SK-N-SH (cell line): Measurements from ENCODE around the gene SIRPA. TPM values are rescaled to one million over a fixed set of nuclear protein-coding genes. Genes with fewer than 3 reads are reported as not detected.

Source experiments
- CTCF ChIA-PET: fragments of 300-600, 350-600 bp; formaldehyde crosslinking; extraction: SDS; loops from one replicate; lab custom pipeline; 2021; lab: Yijun Ruan, JAX
- POLR2A ChIA-PET: fragments of 350-600 bp; sonication (Branson Sonifier 250); formaldehyde crosslinking; extraction: SDS; loops from one replicate; lab custom pipeline; 2020; ENCODE audit warnings: antibody characterized with exemption, inconsistent platforms; lab: Yijun Ruan, JAX
- DNase-seq: peaks from one replicate; pipeline ENCODE4 v3.0.0; 2012
- H2AFZ ChIP-seq: fragments of 200-600 bp; sonication (generic); 2 replicates; pipeline ENCODE4 v1.8.1; 2016; ENCODE audit warnings: antibody characterized with exemption, mild to moderate bottlenecking, low read depth
- H3F3A ChIP-seq: fragments of 200-600 bp; sonication (generic); replicated peaks from 2 replicates; pipeline ENCODE3; 2016; ENCODE audit warnings: antibody characterized with exemption, mild to moderate bottlenecking; ENCODE audit not compliant: insufficient read depth
- H3K27ac ChIP-seq, 2 experiments: fragments of 200-500 bp in 1 of 2; fragments of 200-600 bp in 1 of 2; sonication (Bioruptor generic) in 1 of 2; sonication (generic), shearing (Covaris generic) in 1 of 2; 2 replicates each; pipeline versions ENCODE4 v1.5.1 to v1.6.1; 2014 to 2016; ENCODE audit warnings: low read depth in 2 of 2, inconsistent platforms in 1 of 2, low read length in 1 of 2, mild to moderate bottlenecking in 1 of 2, mixed read lengths in 1 of 2
- H3K27me3 ChIP-seq: fragments of 200-600 bp; sonication (generic), shearing (Covaris generic); 2 replicates; pipeline ENCODE4 v1.6.1; 2016; ENCODE audit warnings: mixed run types; ENCODE audit not compliant: insufficient read depth
- H3K36me3 ChIP-seq, 2 experiments: fragments of 200-500 bp in 1 of 2; fragments of 200-600 bp in 1 of 2; sonication (Bioruptor generic) in 1 of 2; sonication (generic) in 1 of 2; replicated peaks in 1 of 2; 2 replicates each; pipeline versions ENCODE3 to v1.5.1; 2014 to 2016; ENCODE audit warnings: low read length in 1 of 2, mild to moderate bottlenecking in 1 of 2; ENCODE audit not compliant: insufficient read depth in 2 of 2, control insufficient read depth in 1 of 2
- H3K4me1 ChIP-seq, 2 experiments: fragments of 200-500 bp in 1 of 2; fragments of 200-600 bp in 1 of 2; sonication (Bioruptor generic) in 1 of 2; sonication (generic), shearing (Covaris generic) in 1 of 2; 2 replicates each; pipeline versions ENCODE4 v1.5.1 to v1.6.1; 2014 to 2016; ENCODE audit warnings: low read depth in 1 of 2, low read length in 1 of 2, mixed run types in 1 of 2; ENCODE audit not compliant: insufficient read depth in 2 of 2, control insufficient read depth in 1 of 2
- H3K4me2 ChIP-seq: fragments of 200-600 bp; sonication (generic), shearing (Covaris generic); 2 replicates; pipeline ENCODE4 v1.6.1; 2017; ENCODE audit warnings: mixed run types
- H3K4me3 ChIP-seq, 2 experiments: fragments of 200-500 bp in 1 of 2; fragments of 200-600 bp in 1 of 2; sonication (Bioruptor generic) in 1 of 2; sonication (generic), shearing (Covaris generic) in 1 of 2; 2 replicates each; pipeline versions ENCODE4 v1.5.1 to v1.8.1; 2014 to 2016; ENCODE audit warnings: low read depth in 2 of 2, inconsistent platforms in 1 of 2, low read length in 1 of 2, mild to moderate bottlenecking in 1 of 2, mixed read lengths in 1 of 2, moderate library complexity in 1 of 2
- H3K79me2 ChIP-seq: fragments of 200-600 bp; sonication (generic); 2 replicates; pipeline ENCODE4 v1.8.1; 2017; ENCODE audit warnings: mild to moderate bottlenecking; ENCODE audit not compliant: insufficient read depth
- H3K9ac ChIP-seq: fragments of 200-600 bp; sonication (generic); 2 replicates; pipeline ENCODE4 v1.6.1; 2017; ENCODE audit warnings: mixed run types
- H3K9me2 ChIP-seq: fragments of 200-600 bp; sonication (generic); 2 replicates; pipeline ENCODE4 v1.6.1; 2017; ENCODE audit warnings: mixed run types
- H3K9me3 ChIP-seq: fragments of 200-600 bp; sonication (generic); 2 replicates; pipeline ENCODE4 v1.6.1; 2017; ENCODE audit warnings: mixed run types, mild to moderate bottlenecking, moderate library complexity
- H4K20me1 ChIP-seq: fragments of 200-600 bp; sonication (generic); 2 replicates; pipeline ENCODE4 v1.6.1; 2017; ENCODE audit warnings: mild to moderate bottlenecking, mixed run types; ENCODE audit not compliant: insufficient read depth
- CHD2 ChIP-seq: fragments of 150-350 bp; IDR thresholded peaks from 2 replicates; pipeline ENCODE4 v1.6.1; 2018; ENCODE audit warnings: low read length; ENCODE audit not compliant: partially characterized antibody
- ELF1 ChIP-seq: IDR thresholded peaks from 2 replicates; pipeline ENCODE4 v1.4.0; 2012
- EP300 ChIP-seq, 2 experiments: IDR thresholded peaks; 2 replicates each; pipeline versions ENCODE4 v1.4.0 to v1.6.1; 2012; ENCODE audit warnings: borderline replicate concordance in 1 of 2, low read depth in 1 of 2, low read length in 1 of 2
- EZH2phosphoT487 ChIP-seq: fragments of 200-600 bp; sonication (generic); IDR thresholded peaks from 2 replicates; pipeline ENCODE4 v1.6.1; 2017; ENCODE audit warnings: low read depth, mixed run types, mild to moderate bottlenecking, antibody characterized with exemption, moderate library complexity, borderline replicate concordance
- FOSL2 ChIP-seq: IDR thresholded peaks from 2 replicates; pipeline ENCODE4 v1.4.0; 2012; ENCODE audit warnings: low read depth, mild to moderate bottlenecking, moderate library complexity, borderline replicate concordance
- FOXM1 ChIP-seq: IDR thresholded peaks from 2 replicates; pipeline ENCODE4 v1.4.0; 2012; ENCODE audit warnings: low read depth, mild to moderate bottlenecking
- GABPA ChIP-seq: IDR thresholded peaks from 2 replicates; pipeline ENCODE4 v1.4.0; 2012; ENCODE audit warnings: low read depth, mild to moderate bottlenecking
- GATA2 ChIP-seq: sonication (generic); formaldehyde crosslinking; IDR thresholded peaks from 2 replicates; pipeline ENCODE4 v1.5.0; 2020; ENCODE audit warnings: mild to moderate bottlenecking, missing genetic modification reagents
- IRF3 ChIP-seq: fragments of 150-350 bp; IDR thresholded peaks from 2 replicates; pipeline ENCODE4 v1.6.1; 2016; ENCODE audit warnings: mild to moderate bottlenecking, low read depth, low read length
- NFIC ChIP-seq: IDR thresholded peaks from 2 replicates; pipeline ENCODE4 v1.4.0; 2012; ENCODE audit warnings: borderline replicate concordance
- NRF1 ChIP-seq: IDR thresholded peaks from 2 replicates; pipeline ENCODE4 v1.6.1; 2012; ENCODE audit warnings: low read depth, mild to moderate bottlenecking, low read length
- PBX3 ChIP-seq: IDR thresholded peaks from 2 replicates; pipeline ENCODE4; 2012
- POLR2AphosphoS5 ChIP-seq: IDR thresholded peaks from 2 replicates; pipeline ENCODE4 v1.6.1; 2012; ENCODE audit warnings: low read depth, low read length
- RAD21 ChIP-seq: IDR thresholded peaks from 2 replicates; pipeline ENCODE4 v1.6.1; 2012; ENCODE audit warnings: mild to moderate bottlenecking, low read length
- RCOR1 ChIP-seq: fragments of 150-350 bp; IDR thresholded peaks from 2 replicates; pipeline ENCODE4 v1.6.1; 2017; ENCODE audit warnings: antibody characterized with exemption, low read length
- RFX5 ChIP-seq: IDR thresholded peaks from 2 replicates; pipeline ENCODE4 v1.6.1; 2012; ENCODE audit warnings: mild to moderate bottlenecking, improper control_type of control experiment, low read length
- SIN3A ChIP-seq: IDR thresholded peaks from 2 replicates; pipeline ENCODE4 v1.6.1; 2012; ENCODE audit warnings: low read depth, mild to moderate bottlenecking, low read length, moderate library complexity, borderline replicate concordance
- SMC3 ChIP-seq: IDR thresholded peaks from 2 replicates; pipeline ENCODE4 v1.6.1; 2012; ENCODE audit warnings: low read depth, low read length, improper control_type of control experiment
- TAF1 ChIP-seq: IDR thresholded peaks from 2 replicates; pipeline ENCODE4 v1.6.1; 2012; ENCODE audit warnings: low read depth, mild to moderate bottlenecking, low read length, moderate library complexity, borderline replicate concordance
- USF1 ChIP-seq: IDR thresholded peaks from 2 replicates; pipeline ENCODE4 v1.4.0; 2012; ENCODE audit warnings: low read depth, borderline replicate concordance
- USF2 ChIP-seq: fragments of 150-350 bp; IDR thresholded peaks from 2 replicates; pipeline ENCODE4 v1.6.1; 2017; ENCODE audit warnings: antibody characterized with exemption, low read length, low read depth, borderline replicate concordance
- YY1 ChIP-seq: IDR thresholded peaks from 2 replicates; pipeline ENCODE4 v1.4.0; 2012; ENCODE audit warnings: low read depth, mild to moderate bottlenecking
- WGBS: methylation state at CpG from one replicate; pipeline ENCODE4 v1.1.6; 2017; ENCODE audit warnings: low lambda C conversion rate; 5-methylcytosine and 5-hydroxymethylcytosine counted together
- polyA plus RNA-seq, 3 experiments: library from polyadenylated mRNA; depleted of rRNA; stranded (reverse); fragments of >200 nt; gene quantifications; 2 replicates each; pipeline ENCODE4 v1.2.3, GENCODE V29; 2012

Gene SIRPA
- polyA plus RNA-seq, 1 of the 3 experiments (the other 2 are of a cell fraction), result 9.1 TPM

- peaks cover 51% of the 10 kb centered on the region; the same call in 1 of the 2 replicates for H4K20me1 ChIP-seq
- POLR2A ChIA-PET, result no interaction called here
Measured at GRCh38 chr20:1908191-1908590, 13.0 kb downstream of the SIRPA start.

GRCh38 chr20:1909097-1909496 is 13.9 kb downstream of the SIRPA start:
- no peak overlapping the region for H3K4me3 ChIP-seq
- no peaks in the 10 kb centered on the region for H3K27me3 ChIP-seq
- peaks cover 0 to 2% of the 10 kb centered on the region in 2 experiments for H3K36me3 ChIP-seq
- DNase-seq, result no peak
- H3K4me1 ChIP-seq, result peaks cover 0 to 13% of the 10 kb centered on the region in 2 experiments; a peak in 1 of 4 replicates
- no peaks in the 10 kb centered on the region for H3K9me2 ChIP-seq
- CTCF ChIA-PET, result no interaction called here
- H3K9me3 ChIP-seq, result no peaks in the 10 kb centered on the region
- no peak overlapping the region for H3K4me2 ChIP-seq
- no peak overlapping the region for H2AFZ ChIP-seq
- H3K79me2 ChIP-seq, result peaks cover 23% of the 10 kb centered on the region; the same call in 1 of the 2 replicates
- peaks cover 5% of the 10 kb centered on the region for H3F3A ChIP-seq
- whole genome bisulfite sequencing, result 93% methylated on average over 4 of the region's 4 CpGs
- H3K9ac ChIP-seq, result no peak overlapping the region
- H3K27ac ChIP-seq, result no peak overlapping the region
- POLR2A ChIA-PET, result interaction anchor here (0.6 kb wide), 1 partner anchor 132 kb away, joined by 3 read pairs; no protein-coding TSS in a partner anchor
- peaks cover 46% of the 10 kb centered on the region; the same call in 1 of the 2 replicates for H4K20me1 ChIP-seq
- TF ChIP-seq GATA2 (CRISPR knock-in tag) (no peak), EZH2phosphoT487 (no peak), USF2 (no peak), GABPA (no peak), NFIC (no peak), USF1 (no peak), POLR2AphosphoS5 (no peak), RFX5 (no peak), FOSL2 (no peak), TAF1 (no peak), SIN3A (no peak)

More at GRCh38 chr20:1908191-1908590, 13.0 kb downstream of the SIRPA start:
- Histone ChIP-seq H3K4me2 (no peak overlapping the region), H3K27ac (no peak overlapping the region), H3K9me2 (no peaks in the 10 kb centered on the region), H3K9ac (no peak overlapping the region)
- no peak for DNase-seq
- CTCF ChIA-PET, result no interaction called here
- 86% methylated on average over 9 of the region's 9 CpGs for WGBS
- TF ChIP-seq USF1, result no peak
- no peak for TF ChIP-seq EP300 (IDR thresholded peaks at IDR 0.05; ENCODE audit: borderline replicate concordance in 1 of 2, low read depth in 1 of 2, low read length in 1 of 2)
- no peak for TF ChIP-seq NRF1
- no peak for TF ChIP-seq GABPA
- no peak for TF ChIP-seq RAD21
- no peak for TF ChIP-seq TAF1
- no peak for TF ChIP-seq RCOR1
- TF ChIP-seq SMC3, result no peak
- no peak for TF ChIP-seq PBX3
- TF ChIP-seq FOXM1, result no peak
- no peak for TF ChIP-seq ELF1
- TF ChIP-seq IRF3, result no peak
- no peak for TF ChIP-seq YY1
- TF ChIP-seq SIN3A, result no peak
- TF ChIP-seq CHD2, result no peak
- TF ChIP-seq, all 33 proteins: peak for 0
- H3K27me3 ChIP-seq, result no peaks in the 10 kb centered on the region
- H3K4me3 ChIP-seq, result no peak overlapping the region
- H3K9me3 ChIP-seq, result no peaks in the 10 kb centered on the region
- peaks cover 0 to 2% of the 10 kb centered on the region in 2 experiments for H3K36me3 ChIP-seq
- peaks cover 32% of the 10 kb centered on the region; the same call in 1 of the 2 replicates for H3K79me2 ChIP-seq
- no peak overlapping the region for H2AFZ ChIP-seq
- peaks cover 0 to 13% of the 10 kb centered on the region in 2 experiments; a peak in 1 of 4 replicates for H3K4me1 ChIP-seq
- peaks cover 5% of the 10 kb centered on the region for H3F3A ChIP-seq
